ENCODE measurements around the gene BLNK. TPM values are rescaled to one million over a fixed set of nuclear protein-coding genes. Genes with fewer than 3 reads are reported as not detected.

BLNK gene
- total RNA-seq, 2 donors from 2014 or later, result 0.39 to 0.41 TPM

DNA sequence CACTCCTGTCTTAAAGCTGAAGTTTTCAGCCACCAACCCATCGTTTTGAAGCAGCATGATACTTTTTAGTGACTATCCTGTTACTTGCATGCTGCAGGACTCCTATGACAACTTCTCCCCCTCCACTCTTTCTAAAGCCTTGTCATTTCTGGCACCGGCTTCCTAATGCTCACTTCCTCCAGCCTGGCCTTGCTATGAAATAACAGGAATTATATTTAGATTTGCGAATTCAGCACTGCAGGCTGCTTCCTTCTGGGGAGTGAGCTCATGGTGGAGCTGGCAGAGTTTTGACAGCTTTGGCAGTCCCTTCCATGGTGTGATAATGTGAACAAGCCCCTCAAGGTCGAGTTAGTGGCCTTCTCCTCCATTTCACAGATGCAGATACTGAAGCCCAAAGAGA is 13.4 kb downstream of the BLNK start:
- DNase-seq (ENCODE audit: low spot score), result peak; percentile 62
- Histone ChIP-seq H3K9me3 (no peaks in the 10 kb centered on the region), H3K27ac (no peak overlapping the region)

DNA sequence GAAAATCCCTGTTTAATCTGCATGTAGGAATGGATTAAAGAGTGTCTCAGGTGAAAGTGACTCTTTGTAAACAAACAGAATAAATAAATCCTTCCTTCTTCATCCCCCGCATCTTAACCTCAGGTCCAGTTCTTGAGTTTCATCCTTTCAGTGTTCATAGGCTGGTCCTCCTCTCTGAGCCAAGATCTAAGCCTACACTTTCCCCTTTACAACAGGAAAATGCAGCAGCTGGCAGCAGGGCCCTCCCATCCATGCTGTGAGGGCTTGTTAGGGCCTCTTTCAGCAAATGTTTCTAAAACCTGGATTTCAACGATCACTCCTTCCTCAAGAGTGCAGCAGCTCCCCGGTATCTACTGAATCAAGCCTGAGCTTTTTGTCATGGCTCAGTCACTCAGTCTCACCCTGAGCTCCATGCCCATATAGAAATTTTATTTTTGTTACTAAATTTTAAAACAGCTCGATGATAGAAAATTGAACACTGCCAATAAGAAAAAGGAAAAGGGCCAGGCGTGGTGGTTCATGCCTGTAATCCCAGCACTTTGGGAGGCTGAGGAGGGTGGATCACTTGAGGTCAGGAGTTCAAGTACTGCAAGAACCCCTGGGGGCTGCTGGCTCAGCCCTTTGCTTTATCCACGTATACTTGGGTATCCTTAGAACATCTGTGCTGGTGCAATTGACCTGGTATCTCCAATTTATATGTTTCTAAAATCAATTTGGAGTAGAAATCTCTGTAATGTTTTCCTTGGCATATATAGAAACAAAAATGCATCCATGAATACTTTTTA is 15.6 kb downstream of the BLNK start:
- H3K9me3 ChIP-seq, result no peaks in the 10 kb centered on the region

More for the DNA sequence above, 13.4 kb downstream of the BLNK start:
- H3K4me3 ChIP-seq, result no peak overlapping the region
- no peaks in the 10 kb centered on the region for H3K27me3 ChIP-seq
- TF ChIP-seq, protein P1, sequence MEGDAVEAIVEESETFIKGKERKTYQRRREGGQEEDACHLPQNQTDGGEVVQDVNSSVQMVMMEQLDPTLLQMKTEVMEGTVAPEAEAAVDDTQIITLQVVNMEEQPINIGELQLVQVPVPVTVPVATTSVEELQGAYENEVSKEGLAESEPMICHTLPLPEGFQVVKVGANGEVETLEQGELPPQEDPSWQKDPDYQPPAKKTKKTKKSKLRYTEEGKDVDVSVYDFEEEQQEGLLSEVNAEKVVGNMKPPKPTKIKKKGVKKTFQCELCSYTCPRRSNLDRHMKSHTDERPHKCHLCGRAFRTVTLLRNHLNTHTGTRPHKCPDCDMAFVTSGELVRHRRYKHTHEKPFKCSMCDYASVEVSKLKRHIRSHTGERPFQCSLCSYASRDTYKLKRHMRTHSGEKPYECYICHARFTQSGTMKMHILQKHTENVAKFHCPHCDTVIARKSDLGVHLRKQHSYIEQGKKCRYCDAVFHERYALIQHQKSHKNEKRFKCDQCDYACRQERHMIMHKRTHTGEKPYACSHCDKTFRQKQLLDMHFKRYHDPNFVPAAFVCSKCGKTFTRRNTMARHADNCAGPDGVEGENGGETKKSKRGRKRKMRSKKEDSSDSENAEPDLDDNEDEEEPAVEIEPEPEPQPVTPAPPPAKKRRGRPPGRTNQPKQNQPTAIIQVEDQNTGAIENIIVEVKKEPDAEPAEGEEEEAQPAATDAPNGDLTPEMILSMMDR (IDR thresholded peaks at IDR 0.05), result no peak
- H3K36me3 ChIP-seq, result no peaks in the 10 kb centered on the region
- H3K4me1 ChIP-seq, result peaks cover 0 to 8% of the 10 kb centered on the region in 2 donors

DNA sequence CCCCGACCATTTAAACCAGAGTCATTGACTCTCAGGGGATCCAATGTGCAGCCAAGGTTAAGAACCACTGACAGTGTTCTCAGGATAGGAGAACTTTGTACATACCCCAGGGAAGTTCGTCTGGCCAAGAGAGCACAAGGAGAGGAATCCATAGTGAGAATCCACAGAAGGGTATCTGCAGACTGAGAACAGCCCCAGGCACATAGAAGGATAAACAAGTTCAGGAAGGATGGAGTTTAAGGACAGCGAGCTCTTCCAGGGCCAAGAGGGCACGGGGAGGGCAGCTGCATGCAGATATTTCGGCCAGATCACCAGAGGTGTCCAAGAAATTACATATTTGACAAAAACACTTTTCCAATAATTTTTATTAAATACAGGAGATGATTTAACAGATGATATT is 16.4 kb downstream of the BLNK start:
- TF ChIP-seq, protein P1 (IDR thresholded peaks at IDR 0.05), result no peak
- H3K27ac ChIP-seq, result no peak overlapping the region
- peaks cover 0 to 3% of the 10 kb centered on the region in 2 donors for H3K4me1 ChIP-seq
- no peak for DNase-seq (ENCODE audit: low spot score)
- H3K4me3 ChIP-seq, result no peak overlapping the region
- H3K27me3 ChIP-seq, result no peaks in the 10 kb centered on the region
- H3K36me3 ChIP-seq, result no peaks in the 10 kb centered on the region
- no peaks in the 10 kb centered on the region for H3K9me3 ChIP-seq

More for the DNA sequence above, 15.6 kb downstream of the BLNK start:
- no peak overlapping the region for H3K27ac ChIP-seq
- DNase-seq (ENCODE audit: low spot score), result no peak
- H3K4me3 ChIP-seq, result no peak overlapping the region
- peaks cover 0 to 8% of the 10 kb centered on the region in 2 donors for H3K4me1 ChIP-seq
- TF ChIP-seq, protein P1 (IDR thresholded peaks at IDR 0.05), result no peak
- H3K27me3 ChIP-seq, result no peaks in the 10 kb centered on the region
- H3K36me3 ChIP-seq, result no peaks in the 10 kb centered on the region

DNA sequence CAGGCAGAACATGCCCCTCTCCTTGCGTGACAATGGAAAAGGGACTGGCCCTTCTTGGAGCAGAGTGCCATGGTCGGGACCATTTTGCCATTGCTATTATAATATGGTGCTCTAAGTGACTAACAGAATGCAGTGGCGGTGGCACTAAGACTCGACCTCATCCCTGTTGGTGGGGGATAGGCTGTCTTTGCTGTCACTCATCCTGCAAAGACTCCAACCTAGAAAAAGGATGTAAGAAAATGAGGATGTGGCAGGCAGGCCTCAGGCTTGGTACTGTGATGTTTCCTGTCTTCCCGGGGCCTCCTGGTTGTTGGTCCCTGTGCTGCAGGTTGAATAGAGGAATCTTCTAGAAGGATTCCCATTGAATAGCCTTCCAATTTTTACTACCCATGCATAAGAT is 18.6 kb downstream of the BLNK start:
- H3K27ac ChIP-seq, result no peak overlapping the region
- no peaks in the 10 kb centered on the region for H3K9me3 ChIP-seq
- no peak for DNase-seq (ENCODE audit: low spot score)
- H3K36me3 ChIP-seq, result no peaks in the 10 kb centered on the region
- no peak overlapping the region for H3K4me3 ChIP-seq
- TF ChIP-seq, protein P1 (IDR thresholded peaks at IDR 0.05), result no peak
- no peaks in the 10 kb centered on the region for H3K27me3 ChIP-seq
- no peaks in the 10 kb centered on the region for H3K4me1 ChIP-seq

DNA sequence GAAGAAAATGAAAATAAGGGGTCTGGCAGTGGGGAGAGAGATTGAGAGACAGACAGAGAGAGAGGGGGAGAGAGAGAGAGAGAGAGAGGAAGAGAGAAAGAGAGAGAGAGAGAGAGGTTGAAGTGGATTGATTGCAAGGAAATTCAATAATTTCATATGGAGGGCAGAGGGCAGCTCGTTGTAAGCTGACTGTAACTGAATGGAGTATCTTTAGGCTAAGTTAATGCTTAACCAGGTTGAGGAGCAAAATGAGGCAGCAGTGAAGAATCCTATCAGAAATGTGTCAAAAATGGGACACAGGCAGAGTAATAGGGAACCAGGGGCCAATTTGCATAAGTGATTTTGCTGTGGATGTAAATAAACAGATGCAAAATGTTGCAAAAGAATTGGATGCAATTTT is 21.0 kb downstream of the BLNK start:
- Histone ChIP-seq H3K4me3 (no peak overlapping the region), H3K36me3 (no peaks in the 10 kb centered on the region), H3K9me3 (no peaks in the 10 kb centered on the region), H3K4me1 (no peaks in the 10 kb centered on the region), H3K27me3 (no peaks in the 10 kb centered on the region), H3K27ac (no peak overlapping the region)
- DNase-seq (ENCODE audit: low spot score), result no peak
- TF ChIP-seq, protein P1 (IDR thresholded peaks at IDR 0.05), result no peak

DNA sequence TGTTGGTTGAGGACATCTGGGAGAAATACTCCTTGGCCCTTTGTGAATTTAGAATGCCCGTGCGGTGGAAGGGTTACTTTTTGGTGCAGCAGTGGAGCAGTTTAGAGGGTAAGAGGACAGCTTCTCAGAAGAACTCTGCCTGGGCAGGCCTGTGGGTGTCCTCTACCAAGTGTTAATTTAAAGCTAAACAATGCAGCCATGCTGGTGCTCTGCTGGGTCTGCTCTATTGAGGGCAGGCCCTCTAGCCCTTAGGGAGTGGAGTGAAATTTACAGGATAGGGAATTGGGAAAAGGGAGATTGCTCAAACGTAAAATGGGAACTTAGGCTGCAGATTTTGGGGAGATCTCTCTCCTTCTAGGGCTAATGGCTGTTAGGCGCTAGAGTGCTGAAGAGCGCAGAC is 22.1 kb downstream of the BLNK start:
- Histone ChIP-seq H3K27ac (no peak overlapping the region), H3K9me3 (no peaks in the 10 kb centered on the region), H3K4me1 (no peaks in the 10 kb centered on the region), H3K36me3 (no peaks in the 10 kb centered on the region), H3K27me3 (no peaks in the 10 kb centered on the region), H3K4me3 (no peak overlapping the region)
- TF ChIP-seq, protein P1 (IDR thresholded peaks at IDR 0.05), result no peak
- DNase-seq (ENCODE audit: low spot score), result no peak

All from right atrium auricular region (tissue), 2 donors.